NOMO-1 treated with dmso at 0.1 percent for 144 hours (cell line): ENCODE data around the gene RBM41.
"Not testable (repeated sequence)": the region's sequence is repeated elsewhere in the genome, so short reads cannot be mapped to it uniquely, and the experiment has no call there.

Experiments
- DNase-seq: peaks from one replicate; lab custom pipeline; 2025; ENCODE audit not compliant: unreplicated experiment; lab: John Stamatoyannopoulos, UW

RBM41 gene

DNA sequence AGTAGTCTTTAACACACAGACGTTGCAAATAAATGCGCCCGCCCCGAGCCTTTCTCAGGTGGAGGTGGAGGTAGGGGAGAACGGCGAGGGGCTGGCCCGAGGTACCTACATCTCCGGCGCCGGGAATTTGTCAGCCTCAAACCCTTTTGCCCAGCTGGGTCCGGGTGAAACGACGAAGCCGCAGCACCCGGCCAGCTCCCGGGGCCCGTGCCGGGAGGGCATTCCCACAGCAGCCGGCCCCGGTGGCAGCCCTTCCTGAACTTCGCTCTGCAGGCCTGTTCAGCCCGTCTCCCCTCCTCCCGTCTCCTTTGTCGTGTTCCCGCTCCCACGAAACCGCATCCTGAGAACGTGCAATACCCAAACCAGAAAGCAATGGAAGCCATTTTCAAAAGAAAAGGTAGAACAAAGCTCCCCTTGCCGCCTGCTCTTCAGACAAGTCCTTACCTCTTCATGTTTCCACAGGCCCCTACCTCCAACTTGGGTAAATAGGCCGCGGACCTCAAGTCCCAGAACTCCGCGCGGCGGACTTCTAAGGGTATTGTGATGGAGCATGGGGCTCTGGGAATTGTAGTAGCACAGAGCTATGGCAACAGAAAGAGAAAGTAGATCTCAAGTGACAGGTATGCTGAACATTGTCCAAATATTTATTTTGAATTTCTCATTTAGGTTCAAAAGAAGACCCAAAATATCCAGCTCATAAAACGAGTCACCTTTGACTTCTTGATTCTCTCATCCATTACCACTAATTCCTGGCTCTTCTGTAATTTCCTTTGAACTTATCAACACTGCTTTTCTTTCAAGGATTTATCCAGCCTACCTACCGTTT is at the start of gene RBM41:
TSS of gene RBM41 (minus strand) at position 501 of the 826 bp plus-strand sequence. CDS start at position 452, 49 bp downstream.
- peak; percentile 39 for DNase-seq

DNA sequence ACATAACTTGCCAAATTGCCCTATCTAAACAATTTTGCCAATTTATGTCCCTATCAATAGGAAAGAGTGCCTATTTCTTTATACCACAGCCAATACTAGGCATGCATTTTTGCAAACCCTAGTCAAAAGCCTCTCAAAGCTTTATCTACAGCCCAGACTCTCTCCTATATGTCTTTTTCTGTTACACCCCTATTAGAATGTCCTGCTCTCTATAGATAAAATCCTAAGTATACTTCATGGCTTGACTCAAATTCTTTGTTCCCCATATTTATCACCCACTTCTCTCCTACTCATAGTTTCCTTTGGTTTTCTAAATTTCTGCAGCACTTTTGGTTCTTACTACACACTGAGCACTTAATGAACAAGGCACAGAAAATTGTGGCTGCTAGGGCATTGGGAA is 49.6 kb upstream of the RBM41 start:
- no peak for DNase-seq

DNA sequence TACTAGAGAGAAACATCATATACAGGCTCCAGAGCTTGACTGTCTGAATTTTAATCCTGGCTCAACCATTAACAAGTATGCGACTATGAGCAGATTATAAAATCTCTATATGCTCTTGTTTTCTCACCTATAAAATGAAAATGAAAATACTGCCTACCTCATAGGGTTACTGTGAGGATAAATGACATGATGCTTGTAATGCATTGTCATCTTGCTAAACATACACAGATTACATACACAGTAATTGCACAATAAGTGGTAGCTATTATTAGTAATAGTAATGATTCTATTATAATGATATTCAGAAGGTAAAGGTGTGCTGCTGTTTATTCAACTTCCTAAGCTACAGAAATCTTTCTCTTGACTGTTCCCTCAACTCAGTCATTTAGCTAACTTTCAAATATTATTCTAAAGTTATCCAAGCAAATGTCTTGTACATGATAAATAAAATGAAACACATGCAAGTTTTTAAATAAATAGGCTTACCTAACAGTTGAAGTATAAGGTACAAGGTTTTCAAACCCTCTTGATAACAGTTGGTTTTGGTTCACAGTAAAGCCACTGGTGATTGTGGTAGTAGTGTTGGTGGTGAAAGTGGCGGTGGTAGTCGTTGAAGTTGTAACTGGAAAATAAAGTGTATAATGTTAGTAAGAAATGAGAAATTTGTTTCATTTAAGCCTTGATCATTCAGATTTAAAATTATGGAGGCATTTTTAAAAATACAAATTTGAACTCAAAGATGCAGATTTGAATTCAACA is 48.7 kb upstream of the RBM41 start:
- DNase-seq: no peak

DNA sequence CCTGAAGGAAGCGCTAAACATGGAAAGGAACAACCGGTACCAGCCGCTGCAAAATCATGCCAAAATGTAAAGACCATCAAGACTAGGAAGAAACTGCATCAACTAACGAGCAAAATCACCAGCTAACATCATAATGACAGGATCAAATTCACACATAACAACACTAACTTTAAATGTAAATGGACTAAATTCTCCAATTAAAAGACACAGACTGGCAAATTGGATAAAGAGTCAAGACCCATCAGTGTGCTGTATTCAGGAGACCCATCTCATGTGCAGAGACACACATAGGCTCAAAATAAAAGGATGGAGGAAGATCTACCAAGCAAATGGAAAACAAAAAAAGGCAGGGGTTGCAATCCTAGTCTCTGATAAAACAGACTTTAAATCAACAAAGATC is 39.0 kb upstream of the RBM41 start:
- DNase-seq: not testable (repeated sequence)

DNA sequence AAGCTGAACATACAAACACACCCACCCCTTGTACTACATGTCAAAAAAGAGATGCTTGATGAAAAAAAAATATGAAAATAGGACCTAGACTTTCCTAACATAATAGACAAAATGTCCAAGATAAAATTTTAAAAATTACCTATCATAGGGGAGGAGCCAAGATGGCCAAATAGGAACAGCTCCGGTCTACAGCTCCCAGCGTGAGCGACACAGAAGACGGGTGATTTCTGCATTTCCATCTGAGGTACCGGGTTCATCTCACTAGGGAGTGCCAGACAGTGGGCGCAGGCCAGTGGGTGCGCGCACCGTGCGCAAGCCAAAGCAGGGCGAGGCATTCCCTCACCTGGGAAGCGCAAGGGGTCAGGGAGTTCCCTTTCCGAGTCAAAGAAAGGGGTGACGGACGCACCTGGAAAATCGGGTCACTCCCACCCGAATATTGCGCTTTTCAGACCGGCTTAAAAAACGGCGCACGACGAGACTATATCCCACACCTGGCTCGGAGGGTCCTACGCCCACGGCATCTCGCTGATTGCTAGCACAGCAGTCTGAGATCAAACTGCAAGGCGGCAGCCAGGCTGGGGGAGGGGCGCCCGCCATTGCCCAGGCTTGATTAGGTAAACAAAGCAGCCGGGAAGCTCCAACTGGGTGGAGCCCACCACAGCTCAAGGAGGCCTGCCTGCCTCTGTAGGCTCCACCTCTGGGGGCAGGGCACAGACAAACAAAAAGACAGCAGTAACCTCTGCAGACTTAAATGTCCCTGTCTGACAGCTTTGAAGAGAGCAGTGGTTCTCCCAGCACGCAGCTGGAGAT is 37.2 kb upstream of the RBM41 start:
- not testable (repeated sequence) for DNase-seq

DNA sequence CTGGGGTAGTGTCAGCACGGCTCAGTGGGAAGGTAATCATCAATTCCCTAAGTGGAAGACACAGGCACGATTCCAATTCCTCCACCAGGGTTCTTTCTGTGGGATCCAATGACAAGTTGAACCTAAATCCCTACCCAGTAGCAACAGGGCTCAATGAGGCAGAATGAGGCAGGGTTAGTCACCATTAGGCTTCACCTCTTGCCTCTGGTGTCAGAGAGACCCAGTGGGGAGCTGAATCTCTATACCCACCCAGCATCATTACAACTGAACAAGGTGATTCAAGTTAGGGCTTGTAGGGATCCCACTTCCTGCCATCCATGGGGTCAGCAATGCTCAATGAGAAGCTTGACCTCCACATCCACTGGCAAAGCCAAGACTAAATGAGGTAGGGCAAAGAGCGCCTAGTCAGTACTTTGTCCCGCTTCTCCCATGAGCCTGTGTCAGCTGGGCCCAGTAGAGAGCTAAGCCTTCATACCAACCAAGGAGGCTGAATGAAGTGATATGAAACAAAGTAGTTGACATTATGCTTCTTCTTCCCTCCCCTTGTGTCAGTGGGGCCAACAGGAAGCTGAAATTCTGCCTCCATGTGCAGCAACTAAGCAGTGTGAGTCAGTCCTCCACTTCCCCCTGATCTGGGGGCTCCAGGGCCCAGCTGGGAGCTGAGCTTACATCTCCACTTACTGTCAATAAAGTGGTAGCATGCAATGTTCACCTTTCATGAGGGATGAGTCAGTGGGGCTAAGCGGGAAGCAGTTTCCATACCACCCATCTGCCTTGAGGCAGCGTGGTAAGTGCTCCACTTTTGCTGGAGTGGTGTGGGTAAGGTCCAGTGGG is 36.4 kb upstream of the RBM41 start:
- DNase-seq: peak; percentile 12

DNA sequence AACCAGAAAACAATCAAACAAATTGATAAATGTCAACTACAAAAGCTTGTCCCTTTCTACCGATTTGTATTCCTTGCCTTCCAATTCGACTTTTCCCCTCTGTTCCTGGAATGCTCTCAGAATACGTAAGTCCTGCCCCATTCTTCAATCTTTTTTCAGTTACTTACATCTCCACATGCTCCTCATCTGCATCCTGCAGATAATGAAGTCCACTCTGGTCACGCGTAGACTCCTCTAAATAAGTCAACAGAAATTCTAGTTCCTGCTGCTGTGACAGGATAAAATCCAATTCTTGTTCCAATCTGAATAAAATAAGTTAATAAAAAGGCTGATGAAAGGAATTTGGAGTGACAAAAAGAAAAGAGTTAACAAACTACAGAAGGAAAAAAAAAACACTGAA is 34.4 kb upstream of the RBM41 start:
- no peak for DNase-seq

DNA sequence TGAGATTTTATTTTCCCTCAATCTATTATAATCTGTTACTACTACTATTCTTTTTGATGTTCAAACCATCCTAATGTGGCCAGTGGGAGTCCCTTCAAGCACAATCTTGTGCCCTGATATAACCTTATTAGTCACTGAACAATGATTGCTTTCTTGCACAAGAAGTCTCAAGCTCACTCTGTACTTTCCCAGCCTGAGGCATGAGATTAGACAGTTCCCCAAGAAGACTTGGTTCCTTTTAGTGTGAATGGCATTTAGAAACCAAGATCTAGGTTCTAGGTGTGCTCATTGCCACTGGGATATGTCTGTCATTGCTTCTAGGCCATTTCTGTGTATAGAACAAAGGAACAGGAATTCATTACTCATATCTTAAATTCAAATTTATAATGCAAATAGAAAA is 28.0 kb upstream of the RBM41 start:
- DNase-seq: no peak

DNA sequence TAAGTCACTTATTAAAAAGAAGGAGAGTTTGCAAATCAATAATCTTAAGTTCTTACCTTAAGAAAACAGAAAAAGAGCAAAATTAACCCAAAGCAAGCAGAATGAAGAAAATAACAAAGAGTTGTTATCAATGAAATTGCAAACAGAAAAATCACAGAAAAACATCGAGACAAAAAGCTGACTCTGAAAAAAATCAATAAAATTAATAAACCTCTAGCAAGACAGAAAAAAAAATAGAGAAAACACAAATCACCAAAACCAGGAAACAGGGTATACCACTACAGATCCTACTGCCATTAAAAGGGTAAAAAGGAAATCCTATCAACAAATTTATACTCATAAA is 17.3 kb upstream of the RBM41 start:
- DNase-seq: no peak

DNA sequence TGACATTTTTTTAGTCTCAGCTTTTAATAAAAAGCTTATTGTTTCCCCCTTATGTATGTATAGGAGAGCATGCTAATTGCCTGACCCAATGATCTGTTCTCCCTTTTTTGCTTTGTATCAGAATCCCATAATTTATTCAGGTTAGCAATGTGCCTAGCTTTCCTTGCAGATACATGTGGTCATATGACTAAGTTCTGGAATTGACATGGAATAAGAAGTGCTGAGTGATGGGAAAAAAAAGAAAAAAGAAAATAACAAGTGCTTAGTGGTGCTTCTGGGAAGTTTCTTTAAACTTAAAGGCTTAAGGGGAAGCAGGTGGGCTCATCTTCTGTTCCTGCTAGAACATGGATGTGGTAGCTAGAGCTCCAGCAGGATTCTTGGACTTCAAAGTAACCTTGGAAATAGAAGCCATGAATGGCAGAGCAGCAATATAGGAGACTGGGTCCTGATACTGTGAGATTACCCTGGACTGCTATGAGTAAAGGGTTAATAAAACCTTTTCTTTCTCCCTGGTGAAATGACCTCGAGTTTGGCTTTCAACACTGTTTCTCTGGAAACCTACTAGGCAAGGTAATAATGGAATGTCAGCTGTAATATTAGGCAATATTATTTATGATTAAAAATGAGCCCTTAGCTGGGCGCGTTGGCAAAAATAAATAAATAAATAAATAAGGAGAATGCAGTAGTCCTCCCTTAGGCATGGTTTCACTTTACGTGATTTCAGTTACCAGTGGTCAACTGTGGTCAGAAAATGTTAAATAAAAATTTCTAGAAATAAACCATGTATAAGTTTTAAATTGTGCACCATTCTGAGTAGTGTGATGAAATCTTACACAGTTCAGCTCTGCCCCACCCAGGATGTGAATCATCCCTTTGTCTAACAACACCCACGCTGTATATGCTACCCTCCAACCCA is 16.7 kb upstream of the RBM41 start:
- DNase-seq: no peak

DNA sequence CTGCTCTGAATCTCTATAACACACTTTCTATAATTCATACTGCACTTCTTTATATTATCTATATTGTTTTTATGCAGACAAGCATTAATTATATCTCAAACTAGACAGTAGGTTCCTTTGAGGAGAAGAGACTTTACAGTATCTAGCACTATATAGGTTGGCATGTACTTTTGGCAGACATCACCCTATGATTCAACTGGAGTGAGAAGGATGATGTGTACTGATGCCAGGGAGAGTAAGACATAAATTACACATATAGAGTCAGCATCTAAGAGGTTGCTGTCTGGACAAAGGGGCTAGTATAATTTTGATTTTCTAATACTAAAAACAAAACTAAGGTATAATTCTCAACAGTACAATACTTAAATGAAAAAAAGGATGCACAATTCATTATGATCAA is 5.1 kb upstream of the RBM41 start:
- DNase-seq: no peak

DNA sequence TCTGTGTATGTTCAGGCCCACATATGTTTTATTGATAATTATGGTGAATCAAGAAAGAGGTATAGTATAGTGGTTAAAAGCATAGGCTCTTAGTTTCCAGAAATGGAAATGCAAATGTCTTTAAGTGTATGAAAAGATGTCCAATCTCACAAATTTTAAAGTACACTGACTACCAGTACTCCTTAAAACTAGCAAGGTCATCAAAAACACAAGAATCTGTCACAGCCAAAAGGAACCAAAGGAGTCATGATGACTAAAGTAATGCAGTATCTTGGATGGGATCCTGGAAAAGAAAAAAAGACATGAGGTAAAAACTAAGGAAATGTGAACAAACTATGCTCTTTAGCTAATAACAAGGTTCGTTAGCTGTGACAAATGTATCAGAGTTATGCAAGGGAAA is 661 bp upstream of the RBM41 start:
- no peak for DNase-seq

DNA sequence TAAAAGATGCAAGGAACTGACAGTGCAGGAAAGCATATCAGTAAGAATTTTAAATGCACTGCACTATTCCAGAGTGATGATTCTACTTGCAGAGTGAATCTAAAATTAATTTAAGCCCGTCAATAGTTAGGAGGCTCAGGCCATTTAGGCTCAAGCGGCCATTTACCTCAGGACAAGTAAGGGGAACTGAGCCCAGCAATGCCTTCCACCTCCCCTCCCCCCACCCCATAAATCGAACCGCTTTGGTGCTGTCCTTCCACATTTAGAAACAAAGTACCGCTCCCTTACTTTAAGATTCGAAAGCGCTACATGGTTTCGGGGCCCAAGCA is 665 bp downstream of the RBM41 start:
- DNase-seq: no peak

DNA sequence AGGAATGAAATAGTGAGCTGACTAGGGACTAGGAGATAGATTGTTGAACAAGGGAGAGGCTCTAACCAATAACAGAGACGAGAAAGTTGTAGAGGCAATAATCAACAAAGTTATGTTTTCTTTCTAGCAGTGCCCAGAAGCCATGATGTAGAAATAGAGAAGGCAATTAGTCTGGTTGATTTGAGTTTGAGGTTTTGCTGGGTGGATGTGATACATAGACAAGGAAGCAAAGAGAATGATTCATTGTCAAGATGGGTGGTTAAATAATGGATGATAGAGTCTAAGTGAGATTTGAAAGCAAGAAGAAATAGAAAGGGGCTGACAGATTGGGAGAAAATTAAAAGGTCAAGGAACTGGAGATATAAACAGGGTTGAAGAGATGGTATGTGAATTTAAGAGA is 11.2 kb downstream of the RBM41 start:
- peak; percentile 6 for DNase-seq

DNA sequence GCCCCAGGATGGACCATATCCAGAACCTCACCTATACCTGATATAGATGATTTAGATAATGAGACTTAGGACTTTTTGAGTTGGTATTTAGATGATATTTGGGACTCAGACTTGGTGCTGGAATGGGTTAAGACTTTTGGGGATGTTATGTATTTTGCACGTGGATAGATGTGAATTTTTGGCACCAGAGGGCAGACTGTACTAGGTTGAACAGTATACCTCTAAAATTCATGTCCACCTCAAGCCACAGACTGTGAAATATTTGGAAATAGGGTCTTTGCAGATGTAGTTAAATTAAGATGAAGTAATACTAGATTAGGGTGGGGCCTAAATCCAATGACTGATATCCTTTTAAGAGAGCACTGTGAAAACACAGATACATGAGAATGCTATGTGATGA is 15.6 kb downstream of the RBM41 start:
- DNase-seq: no peak

DNA sequence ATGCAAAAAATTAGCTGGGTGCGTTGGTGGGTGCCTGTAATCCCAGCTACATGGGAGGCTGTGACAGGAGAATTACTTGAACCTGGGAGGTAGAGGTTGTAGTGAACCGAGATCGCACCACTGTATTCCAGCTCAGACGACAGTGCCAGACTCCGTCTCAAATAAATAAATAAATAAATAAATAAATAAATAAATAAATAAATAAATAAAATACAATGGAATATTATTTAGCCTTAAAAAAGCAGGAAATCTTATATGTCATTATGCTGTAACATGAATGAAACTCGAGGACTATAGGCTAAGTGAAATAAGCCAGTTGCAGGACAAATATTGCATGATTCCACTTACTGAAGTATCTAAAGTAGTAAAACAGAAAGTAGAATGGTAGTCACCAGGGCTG is 42.5 kb downstream of the RBM41 start:
- no peak for DNase-seq

DNA sequence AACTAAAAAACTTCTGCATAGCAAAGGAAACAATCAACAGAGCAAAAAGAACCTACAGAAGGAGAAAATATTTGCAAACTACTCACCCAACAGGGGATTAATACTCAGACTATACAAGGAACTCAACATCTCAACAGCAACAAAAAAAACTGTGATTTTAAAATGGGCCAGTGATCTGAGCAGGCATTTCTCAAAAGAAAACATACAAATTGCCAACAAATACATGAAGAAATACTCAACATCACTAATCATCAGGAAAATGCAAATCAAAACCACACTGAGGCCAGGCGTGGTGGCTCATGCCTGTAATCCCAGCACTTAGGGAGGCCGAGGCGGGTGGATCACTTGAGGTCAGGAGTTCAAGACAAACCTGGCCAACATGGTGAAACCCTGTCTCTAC is 60.9 kb downstream of the RBM41 start:
- not testable (repeated sequence) for DNase-seq

DNA sequence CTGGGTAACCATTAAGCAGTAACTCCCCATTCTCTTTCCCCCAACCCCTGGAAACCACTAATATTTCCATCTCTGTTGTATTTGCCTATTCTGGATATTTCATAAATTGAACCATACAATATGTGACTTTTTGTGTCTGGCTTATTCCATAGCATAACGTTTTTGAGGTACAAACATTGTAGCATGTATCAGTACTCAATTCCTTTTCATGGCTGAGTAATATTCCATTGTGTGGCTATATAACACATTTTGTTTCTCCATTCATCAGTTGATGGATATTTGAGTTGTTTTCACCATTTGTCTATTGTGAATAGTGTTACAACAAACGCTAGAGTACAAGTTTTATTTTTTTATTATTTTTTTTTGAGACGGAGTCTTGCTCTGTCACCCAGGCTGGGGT is 63.6 kb downstream of the RBM41 start:
- DNase-seq: no peak

DNA sequence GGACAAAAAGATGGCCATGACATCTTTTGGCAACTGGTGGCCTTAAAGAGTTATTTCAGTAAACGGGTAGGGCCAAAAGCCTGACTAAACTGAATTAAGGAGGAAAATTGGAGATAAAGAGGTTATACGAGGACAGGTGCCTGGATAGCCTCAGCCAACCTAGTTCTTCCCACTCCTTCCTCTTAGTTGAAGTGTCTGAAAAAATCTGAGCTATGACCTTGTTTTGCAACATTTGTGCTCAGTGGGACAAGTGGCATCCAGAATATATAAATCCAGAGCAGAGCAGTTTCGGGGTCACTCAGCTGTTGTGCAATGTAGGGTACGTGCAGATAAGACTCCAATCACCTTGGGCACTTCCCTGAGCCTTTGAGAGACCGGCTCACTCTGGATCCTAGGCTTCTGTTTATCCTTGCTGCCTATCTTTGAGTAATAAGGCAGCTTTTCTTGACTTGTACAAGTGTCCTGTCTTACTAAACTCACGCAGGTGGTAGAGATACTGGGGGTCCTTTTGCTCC is 68.4 kb downstream of the RBM41 start:
- no peak for DNase-seq

DNA sequence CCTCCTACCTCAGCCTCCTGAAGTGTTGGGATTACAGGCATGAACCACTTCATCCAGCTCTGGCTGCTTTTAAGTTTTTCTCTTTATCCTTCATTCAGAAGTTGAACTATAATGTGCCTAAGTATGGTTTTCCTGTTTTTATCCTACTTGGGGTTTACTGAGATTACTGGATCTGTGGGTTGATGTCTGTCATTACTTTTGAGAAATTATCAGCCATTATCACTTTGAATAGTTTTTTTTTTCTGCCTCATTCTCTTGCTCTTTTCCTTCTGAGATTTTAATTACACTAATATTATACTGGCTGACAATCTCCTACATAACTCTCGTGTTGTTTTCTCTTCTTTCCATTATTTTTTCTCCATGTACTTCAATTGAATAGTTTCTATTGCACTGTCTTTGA is 71.0 kb downstream of the RBM41 start:
- no peak for DNase-seq
